WTC11 (cell line): ENCODE measurements around the gene TRPV5. TPM values are rescaled to one million over a fixed set of nuclear protein-coding genes. Genes with fewer than 3 reads are reported as not detected.

Experiments
- ATAC-seq: fragments of 200-7000 bp; cut with Tn5 transposase; 2 replicates; pipeline ENCODE4 v1.10.0; 2021; ENCODE audit warnings: mild to moderate bottlenecking, moderate library complexity
- CTCF ChIA-PET: fragments of 300-600 bp; sonication (Branson Sonifier 250); formaldehyde crosslinking; loops from one replicate; lab custom pipeline; 2021; ENCODE audit warnings: antibody characterized with exemption; lab: Charles Lee
- POLR2A ChIA-PET: fragments of 350-600 bp; sonication (Branson Sonifier 250); formaldehyde crosslinking; loops from one replicate; lab custom pipeline; 2021; ENCODE audit warnings: antibody characterized with exemption; lab: Charles Lee
- DNase-seq: peaks from one replicate; pipeline ENCODE4 v3.0.0; 2021; ENCODE audit warnings: low spot score
- H3K27ac Mint-ChIP-seq: 2 replicates; pipeline ENCODE4 v1.8.0; 2021; ENCODE audit warnings: mixed read lengths
- H3K27me3 Mint-ChIP-seq: 2 replicates; pipeline ENCODE4 v1.8.0; 2021; ENCODE audit warnings: low read depth, mild to moderate bottlenecking, moderate library complexity, mixed read lengths
- H3K36me3 Mint-ChIP-seq: 2 replicates; pipeline ENCODE4 v1.8.0; 2021; ENCODE audit warnings: mixed read lengths
- H3K4me1 Mint-ChIP-seq: 2 replicates; pipeline ENCODE4 v1.8.0; 2022; ENCODE audit warnings: mixed read lengths
- H3K4me3 Mint-ChIP-seq: 2 replicates; pipeline ENCODE4 v1.8.0; 2021; ENCODE audit warnings: mild to moderate bottlenecking, moderate library complexity, mixed read lengths
- H3K9me3 Mint-ChIP-seq: 2 replicates; pipeline ENCODE4 v1.8.0; 2021; ENCODE audit warnings: mixed read lengths
- CBFB ChIP-seq: sonication (generic); formaldehyde crosslinking; IDR thresholded peaks from 2 replicates; pipeline ENCODE4 v1.8.1; 2022; ENCODE audit warnings: mild to moderate bottlenecking, low read depth, missing genetic modification reagents
- CREB1 ChIP-seq: sonication (generic); formaldehyde crosslinking; IDR thresholded peaks from 2 replicates; pipeline ENCODE4 v1.8.0; 2023; ENCODE audit warnings: mild to moderate bottlenecking, missing genetic modification reagents
- E2F1 ChIP-seq: sonication (generic); formaldehyde crosslinking; IDR thresholded peaks from 2 replicates; pipeline ENCODE4 v1.8.0; 2022; ENCODE audit warnings: mild to moderate bottlenecking, missing genetic modification reagents
- ETV6 ChIP-seq: sonication (generic); formaldehyde crosslinking; IDR thresholded peaks from 2 replicates; pipeline ENCODE4 v1.8.1; 2022; ENCODE audit warnings: mild to moderate bottlenecking, missing genetic modification reagents
- FOXK1 ChIP-seq: sonication (generic); formaldehyde crosslinking; IDR thresholded peaks from 2 replicates; pipeline ENCODE4 v1.8.0; 2022; ENCODE audit warnings: mild to moderate bottlenecking, moderate library complexity, missing genetic modification reagents
- GRHL2 ChIP-seq: fragments of 250-450 bp; sonication (Bioruptor Pico); IDR thresholded peaks from 2 replicates; pipeline ENCODE4 v1.8.0; 2022; ENCODE audit warnings: mild to moderate bottlenecking, moderate library complexity; ENCODE audit not compliant: insufficient replicate concordance, severe bottlenecking
- HMGA2 ChIP-seq: fragments of 250-450 bp; sonication (Bioruptor Pico); IDR thresholded peaks from 2 replicates; pipeline ENCODE4 v1.4.0; 2021; ENCODE audit warnings: mild to moderate bottlenecking, moderate library complexity
- HMGXB4 ChIP-seq: sonication (generic); formaldehyde crosslinking; IDR thresholded peaks from 2 replicates; pipeline ENCODE4 v1.8.1; 2023; ENCODE audit warnings: mild to moderate bottlenecking, moderate library complexity, missing genetic modification reagents
- KAT7 ChIP-seq: sonication (generic); formaldehyde crosslinking; IDR thresholded peaks from 2 replicates; pipeline ENCODE4 v1.8.1; 2023; ENCODE audit warnings: missing genetic modification reagents, mild to moderate bottlenecking, borderline replicate concordance
- NFATC4 ChIP-seq: fragments of 250-450 bp; sonication (Bioruptor Pico); IDR thresholded peaks from 2 replicates; pipeline ENCODE4 v1.9.0; 2021; ENCODE audit warnings: mild to moderate bottlenecking
- NFE2L1 ChIP-seq: sonication (generic); formaldehyde crosslinking; IDR thresholded peaks from 2 replicates; pipeline ENCODE4 v1.8.1; 2023; ENCODE audit warnings: missing genetic modification reagents
- NR2C2 ChIP-seq: sonication (generic); formaldehyde crosslinking; IDR thresholded peaks from 2 replicates; pipeline ENCODE4 v1.8.0; 2022; ENCODE audit warnings: mild to moderate bottlenecking, missing genetic modification reagents
- OVOL2 ChIP-seq: fragments of 250-450 bp; sonication (Bioruptor Pico); IDR thresholded peaks from 2 replicates; pipeline ENCODE4 v1.9.0; 2021; ENCODE audit warnings: mild to moderate bottlenecking, borderline replicate concordance
- RELA ChIP-seq: sonication (generic); formaldehyde crosslinking; IDR thresholded peaks from 2 replicates; pipeline ENCODE4 v1.8.1; 2022; ENCODE audit warnings: missing genetic modification reagents, mild to moderate bottlenecking, borderline replicate concordance
- ZNF121 ChIP-seq: sonication (generic); formaldehyde crosslinking; IDR thresholded peaks from 2 replicates; pipeline ENCODE4 v1.8.0; 2023; ENCODE audit warnings: missing genetic modification reagents
- ZNF138 ChIP-seq: sonication (generic); formaldehyde crosslinking; conservative IDR thresholded peaks from 2 replicates; pipeline ENCODE4 v1.8.1; 2022; ENCODE audit warnings: mild to moderate bottlenecking, moderate library complexity, missing genetic modification reagents
- ZNF416 ChIP-seq: fragments of 250-450 bp; sonication (Bioruptor Pico); IDR thresholded peaks from 2 replicates; pipeline ENCODE4 v1.9.0; 2021; ENCODE audit warnings: mild to moderate bottlenecking, inconsistent platforms
- ZNF671 ChIP-seq: fragments of 250-450 bp; sonication (Bioruptor Pico); IDR thresholded peaks from 2 replicates; pipeline ENCODE4 v1.8.0; 2021; ENCODE audit warnings: mild to moderate bottlenecking
- total RNA-seq: library from RNA; stranded (reverse); gene quantifications from 3 replicates; pipeline ENCODE4 v1.2.3, GENCODE V29; 2021
- TF ChIP-seq, protein P1 (sequence below): sonication (generic); formaldehyde crosslinking; IDR thresholded peaks from 2 replicates; pipeline ENCODE4 v1.8.0; 2023; ENCODE audit warnings: mild to moderate bottlenecking, missing genetic modification reagents
- TF ChIP-seq, protein P2 (sequence below): sonication (generic); formaldehyde crosslinking; IDR thresholded peaks from 2 replicates; pipeline ENCODE4 v1.8.0; 2022; ENCODE audit warnings: mild to moderate bottlenecking, missing genetic modification reagents
- TF ChIP-seq, protein P3 (sequence below): sonication (generic); formaldehyde crosslinking; IDR thresholded peaks from 2 replicates; pipeline ENCODE4 v1.8.1; 2022; ENCODE audit warnings: low read depth, mild to moderate bottlenecking, moderate library complexity, missing genetic modification reagents, borderline replicate concordance
- TF ChIP-seq, protein P4 (sequence below): fragments of 250-450 bp; sonication (Bioruptor Pico); IDR thresholded peaks from 2 replicates; pipeline ENCODE4 v1.9.0; 2021; ENCODE audit warnings: mild to moderate bottlenecking

The TRPV5 gene
- total RNA-seq, 1 experiment from 2014 or later, result not detected

- TF ChIP-seq, protein P1, sequence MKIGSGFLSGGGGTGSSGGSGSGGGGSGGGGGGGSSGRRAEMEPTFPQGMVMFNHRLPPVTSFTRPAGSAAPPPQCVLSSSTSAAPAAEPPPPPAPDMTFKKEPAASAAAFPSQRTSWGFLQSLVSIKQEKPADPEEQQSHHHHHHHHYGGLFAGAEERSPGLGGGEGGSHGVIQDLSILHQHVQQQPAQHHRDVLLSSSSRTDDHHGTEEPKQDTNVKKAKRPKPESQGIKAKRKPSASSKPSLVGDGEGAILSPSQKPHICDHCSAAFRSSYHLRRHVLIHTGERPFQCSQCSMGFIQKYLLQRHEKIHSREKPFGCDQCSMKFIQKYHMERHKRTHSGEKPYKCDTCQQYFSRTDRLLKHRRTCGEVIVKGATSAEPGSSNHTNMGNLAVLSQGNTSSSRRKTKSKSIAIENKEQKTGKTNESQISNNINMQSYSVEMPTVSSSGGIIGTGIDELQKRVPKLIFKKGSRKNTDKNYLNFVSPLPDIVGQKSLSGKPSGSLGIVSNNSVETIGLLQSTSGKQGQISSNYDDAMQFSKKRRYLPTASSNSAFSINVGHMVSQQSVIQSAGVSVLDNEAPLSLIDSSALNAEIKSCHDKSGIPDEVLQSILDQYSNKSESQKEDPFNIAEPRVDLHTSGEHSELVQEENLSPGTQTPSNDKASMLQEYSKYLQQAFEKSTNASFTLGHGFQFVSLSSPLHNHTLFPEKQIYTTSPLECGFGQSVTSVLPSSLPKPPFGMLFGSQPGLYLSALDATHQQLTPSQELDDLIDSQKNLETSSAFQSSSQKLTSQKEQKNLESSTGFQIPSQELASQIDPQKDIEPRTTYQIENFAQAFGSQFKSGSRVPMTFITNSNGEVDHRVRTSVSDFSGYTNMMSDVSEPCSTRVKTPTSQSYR (CRISPR knock-in tag), result no peak
- TF ChIP-seq ZNF671 (CRISPR knock-in tag), result no peak
- TF ChIP-seq, protein P2, sequence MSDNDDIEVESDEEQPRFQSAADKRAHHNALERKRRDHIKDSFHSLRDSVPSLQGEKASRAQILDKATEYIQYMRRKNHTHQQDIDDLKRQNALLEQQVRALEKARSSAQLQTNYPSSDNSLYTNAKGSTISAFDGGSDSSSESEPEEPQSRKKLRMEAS, result no peak
- TF ChIP-seq, all 79 proteins: peak for 0
Measured at GRCh38 chr7:142886866-142887265, 46.7 kb downstream of the TRPV5 start (continued).

DNA sequence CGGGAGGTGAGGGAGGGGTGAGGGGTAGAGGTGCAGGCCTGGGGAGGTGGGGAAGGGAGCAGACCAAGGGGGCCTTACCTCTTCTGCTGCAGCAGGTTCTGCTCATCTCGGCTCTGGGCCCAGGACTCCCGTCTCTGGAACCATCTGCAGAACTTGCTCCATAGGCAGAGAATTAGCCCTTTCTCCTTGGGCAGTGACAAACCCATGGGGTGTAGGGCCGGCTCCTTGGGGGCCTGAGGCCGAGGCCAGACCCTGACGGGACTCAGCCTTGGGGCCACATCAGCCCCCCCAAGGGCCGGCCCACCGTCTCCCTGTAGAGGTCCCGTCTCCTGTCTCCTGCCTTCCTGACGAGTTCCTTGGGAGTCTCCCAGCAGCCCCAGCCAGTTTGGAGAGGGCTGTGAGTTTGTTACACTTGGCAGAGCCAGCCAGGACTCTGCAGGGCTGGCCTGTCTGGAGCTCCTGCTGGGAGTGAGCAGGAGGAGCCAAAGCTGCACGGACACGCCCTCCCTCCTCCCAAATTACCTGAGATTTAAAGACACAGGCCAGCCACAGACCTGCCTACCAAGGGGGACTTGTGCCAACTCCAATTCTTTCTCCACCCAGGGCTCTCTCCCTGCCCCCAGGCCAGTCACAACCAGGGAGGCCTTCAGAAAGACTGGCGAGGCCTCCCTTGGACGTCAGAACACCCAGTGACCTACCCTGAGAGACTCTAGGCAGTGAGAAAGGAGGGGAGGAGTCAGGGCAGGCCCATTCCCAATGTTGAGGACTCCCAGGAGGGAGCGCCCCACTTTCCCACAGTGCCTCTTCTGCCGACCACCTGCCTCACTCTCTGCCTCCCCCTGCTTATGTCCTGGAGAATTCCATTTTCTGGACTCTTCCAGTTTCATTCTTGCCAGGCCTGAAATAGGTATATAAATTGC, 48.0 kb downstream of the TRPV5 start, which contains the start of gene TRPV6:
Gene TRPV6 (minus strand): TSS at position 435 of the 920 bp plus-strand sequence.
- TF ChIP-seq FOXK1 (no peak), ZNF121 (CRISPR knock-in tag) (peak; percentile 73), OVOL2 (CRISPR knock-in tag) (no peak)
- Mint-ChIP-seq H3K4me1 (peaks cover 8% of the 10 kb centered on the region), H3K27me3 (no peaks in the 10 kb centered on the region; the same call in 1 of the 2 replicates), H3K9me3 (peaks cover 1% of the 10 kb centered on the region; the same call in 1 of the 2 replicates), H3K27ac (no peak within 1 kb of the TSS), H3K36me3 (no peaks in the 10 kb centered on the region), H3K4me3 (peak within 1 kb of the TSS; percentile 34; the same call in 1 of the 2 replicates)
- ATAC-seq (peak; percentile 92), DNase-seq (peak; percentile 71)
- ChIA-PET POLR2A (no interaction called here), CTCF (interaction anchor here (0.7 to 2.1 kb wide), 9 partner anchors 9 to 330 kb away, joined by 3 to 11 read pairs (median 4); no protein-coding TSS in a partner anchor)

GRCh38 chr7:142884286-142884640, 49.3 kb downstream of the TRPV5 start:
- DNase-seq, result no peak
- ChIA-PET POLR2A (no interaction called here), CTCF (no interaction called here)
- Mint-ChIP-seq H3K9me3 (no peaks in the 10 kb centered on the region), H3K27ac (no peak overlapping the region), H3K4me3 (no peak overlapping the region), H3K4me1 (peaks cover 8% of the 10 kb centered on the region), H3K27me3 (no peaks in the 10 kb centered on the region; the same call in 1 of the 2 replicates), H3K36me3 (no peaks in the 10 kb centered on the region)
- TF ChIP-seq, protein P3, sequence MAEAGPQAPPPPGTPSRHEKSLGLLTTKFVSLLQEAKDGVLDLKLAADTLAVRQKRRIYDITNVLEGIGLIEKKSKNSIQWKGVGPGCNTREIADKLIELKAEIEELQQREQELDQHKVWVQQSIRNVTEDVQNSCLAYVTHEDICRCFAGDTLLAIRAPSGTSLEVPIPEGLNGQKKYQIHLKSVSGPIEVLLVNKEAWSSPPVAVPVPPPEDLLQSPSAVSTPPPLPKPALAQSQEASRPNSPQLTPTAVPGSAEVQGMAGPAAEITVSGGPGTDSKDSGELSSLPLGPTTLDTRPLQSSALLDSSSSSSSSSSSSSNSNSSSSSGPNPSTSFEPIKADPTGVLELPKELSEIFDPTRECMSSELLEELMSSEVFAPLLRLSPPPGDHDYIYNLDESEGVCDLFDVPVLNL (CRISPR knock-in tag), result no peak
- TF ChIP-seq E2F1 (CRISPR knock-in tag) (no peak), ETV6 (CRISPR knock-in tag) (no peak), GRHL2 (CRISPR knock-in tag) (no peak), NFE2L1 (CRISPR knock-in tag) (no peak), ZNF138 (CRISPR knock-in tag) (no peak), NFATC4 (CRISPR knock-in tag) (no peak), ZNF671 (CRISPR knock-in tag) (no peak), CBFB (no peak), NR2C2 (no peak), HMGXB4 (CRISPR knock-in tag) (no peak), HMGA2 (CRISPR knock-in tag) (no peak), KAT7 (CRISPR knock-in tag) (no peak), ZNF416 (CRISPR knock-in tag) (no peak), CREB1 (CRISPR knock-in tag) (no peak), RELA (no peak)
- TF ChIP-seq, protein P4, sequence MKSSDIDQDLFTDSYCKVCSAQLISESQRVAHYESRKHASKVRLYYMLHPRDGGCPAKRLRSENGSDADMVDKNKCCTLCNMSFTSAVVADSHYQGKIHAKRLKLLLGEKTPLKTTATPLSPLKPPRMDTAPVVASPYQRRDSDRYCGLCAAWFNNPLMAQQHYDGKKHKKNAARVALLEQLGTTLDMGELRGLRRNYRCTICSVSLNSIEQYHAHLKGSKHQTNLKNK (CRISPR knock-in tag), result no peak
- no peak for ATAC-seq
